Skeletal muscle satellite cell (primary cell): ENCODE results near the gene HIP1R. TPM values are rescaled to one million over a fixed set of nuclear protein-coding genes. Genes with fewer than 3 reads are reported as not detected.
"Not testable (repeated sequence)": the region's sequence is repeated elsewhere in the genome, so short reads cannot be mapped to it uniquely, and the experiment has no call there.

Experiments used
- H3K27me3 ChIP-seq: 2 replicates; pipeline ENCODE4 v1.7.0; 2013; ENCODE audit warnings: low read length; ENCODE audit not compliant: control insufficient read depth, insufficient read depth
- H3K36me3 ChIP-seq: 2 replicates; pipeline ENCODE4 v1.7.0; 2013; ENCODE audit warnings: mild to moderate bottlenecking, control low read depth, low read length; ENCODE audit not compliant: insufficient read depth
- H3K4me1 ChIP-seq: 2 replicates; pipeline ENCODE4 v1.7.0; 2013; ENCODE audit warnings: low read length; ENCODE audit not compliant: control insufficient read depth, insufficient read depth
- H3K4me2 ChIP-seq: 2 replicates; pipeline ENCODE4 v1.7.0; 2013; ENCODE audit warnings: mild to moderate bottlenecking, low read length
- H3K4me3 ChIP-seq: 2 replicates; pipeline ENCODE4 v1.7.0; 2013; ENCODE audit warnings: low read length
- H3K9ac ChIP-seq: 2 replicates; pipeline ENCODE4 v1.7.0; 2013; ENCODE audit warnings: mild to moderate bottlenecking, low read depth, low read length, moderate library complexity
- H3K9me3 ChIP-seq: replicated peaks from 2 replicates; pipeline ENCODE4 v1.7.0; 2013; ENCODE audit warnings: mild to moderate bottlenecking, control low read depth, low read length
- total RNA-seq: library from RNA; depleted of rRNA; stranded (reverse); fragments of >200 nt; gene quantifications from 2 replicates; pipeline ENCODE4 v1.2.3, GENCODE V29; 2012; rRNA removed

The HIP1R gene
- total RNA-seq, result 20.5 and 30.2 TPM in 2 replicates

GRCh38 chr12:122834921-122835749 is at the start of gene HIP1R:
TSS of gene HIP1R (plus strand) at chr12:122835457. CDS start at chr12:122835551, 94 bp downstream.
- Histone ChIP-seq H3K27me3 (no peaks in the 10 kb centered on the region), H3K4me3 (peak within 1 kb of the TSS; percentile 77), H3K4me1 (peaks cover 28% of the 10 kb centered on the region), H3K9ac (peak within 1 kb of the TSS; percentile 75), H3K9me3 (no peaks in the 10 kb centered on the region), H3K36me3 (no peaks in the 10 kb centered on the region), H3K4me2 (peak within 1 kb of the TSS; percentile 95)

- no peak overlapping the region for H3K4me2 ChIP-seq
- H3K9ac ChIP-seq, result no peak overlapping the region
- H3K9me3 ChIP-seq, result no peaks in the 10 kb centered on the region
- no peaks in the 10 kb centered on the region for H3K27me3 ChIP-seq
- no peaks in the 10 kb centered on the region for H3K36me3 ChIP-seq
- no peak overlapping the region for H3K4me3 ChIP-seq
- H3K4me1 ChIP-seq, result peaks cover 14% of the 10 kb centered on the region
These were observed 49.8 kb upstream of the HIP1R start for GRCh38 chr12:122785503-122785902.

- H3K4me1 ChIP-seq, result peaks cover 14% of the 10 kb centered on the region
- no peak overlapping the region for H3K4me2 ChIP-seq
- H3K27me3 ChIP-seq, result no peaks in the 10 kb centered on the region
- H3K4me3 ChIP-seq, result no peak overlapping the region
- no peak overlapping the region for H3K9ac ChIP-seq
- H3K9me3 ChIP-seq, result no peaks in the 10 kb centered on the region
- no peaks in the 10 kb centered on the region for H3K36me3 ChIP-seq
These were observed 46.9 kb upstream of the HIP1R start for GRCh38 chr12:122788387-122788786.

- Histone ChIP-seq H3K4me3 (no peak overlapping the region), H3K4me1 (peaks cover 14% of the 10 kb centered on the region), H3K36me3 (no peaks in the 10 kb centered on the region), H3K9me3 (no peaks in the 10 kb centered on the region), H3K9ac (no peak overlapping the region), H3K27me3 (no peaks in the 10 kb centered on the region), H3K4me2 (no peak overlapping the region)
These were observed 45.6 kb upstream of the HIP1R start for GRCh38 chr12:122789637-122790036.

- H3K9me3 ChIP-seq, result no peaks in the 10 kb centered on the region
- H3K9ac ChIP-seq, result no peak overlapping the region
- no peaks in the 10 kb centered on the region for H3K27me3 ChIP-seq
- H3K36me3 ChIP-seq, result no peaks in the 10 kb centered on the region
- H3K4me3 ChIP-seq, result no peak overlapping the region
- H3K4me2 ChIP-seq, result no peak overlapping the region
- H3K4me1 ChIP-seq, result peaks cover 14% of the 10 kb centered on the region
These were observed 44.7 kb upstream of the HIP1R start for GRCh38 chr12:122790393-122791075.

- no peaks in the 10 kb centered on the region for H3K9me3 ChIP-seq
- no peaks in the 10 kb centered on the region for H3K27me3 ChIP-seq
- H3K4me2 ChIP-seq, result peak overlapping the region; percentile 15
- H3K36me3 ChIP-seq, result no peaks in the 10 kb centered on the region
- H3K4me1 ChIP-seq, result peaks cover 5% of the 10 kb centered on the region
- no peak overlapping the region for H3K9ac ChIP-seq
- H3K4me3 ChIP-seq, result no peak overlapping the region
These were observed 41.6 kb upstream of the HIP1R start for GRCh38 chr12:122793685-122794106.

GRCh38 chr12:122795807-122796206 is 39.5 kb upstream of the HIP1R start:
- no peaks in the 10 kb centered on the region for H3K36me3 ChIP-seq

GRCh38 chr12:122799641-122800243 is 35.5 kb upstream of the HIP1R start:
- no peak overlapping the region for H3K4me3 ChIP-seq
- H3K9ac ChIP-seq, result no peak overlapping the region
- H3K36me3 ChIP-seq, result no peaks in the 10 kb centered on the region
- no peaks in the 10 kb centered on the region for H3K9me3 ChIP-seq
- no peaks in the 10 kb centered on the region for H3K4me1 ChIP-seq
- no peak overlapping the region for H3K4me2 ChIP-seq
- H3K27me3 ChIP-seq, result no peaks in the 10 kb centered on the region

More at GRCh38 chr12:122795807-122796206, 39.5 kb upstream of the HIP1R start:
- Histone ChIP-seq H3K9me3 (no peaks in the 10 kb centered on the region), H3K4me2 (no peak overlapping the region), H3K4me3 (no peak overlapping the region), H3K27me3 (no peaks in the 10 kb centered on the region), H3K4me1 (no peaks in the 10 kb centered on the region), H3K9ac (no peak overlapping the region)

- H3K27me3 ChIP-seq, result no peaks in the 10 kb centered on the region
- no peak overlapping the region for H3K4me2 ChIP-seq
- no peak overlapping the region for H3K9ac ChIP-seq
- H3K9me3 ChIP-seq, result no peaks in the 10 kb centered on the region
- no peaks in the 10 kb centered on the region for H3K4me1 ChIP-seq
- no peaks in the 10 kb centered on the region for H3K36me3 ChIP-seq
- H3K4me3 ChIP-seq, result no peak overlapping the region
These were observed 31.3 kb upstream of the HIP1R start for GRCh38 chr12:122803937-122804336.

GRCh38 chr12:122804957-122805356 is 30.3 kb upstream of the HIP1R start:
- not testable (repeated sequence) for H3K9ac ChIP-seq, H3K9me3 ChIP-seq

GRCh38 chr12:122807651-122808050 is 27.6 kb upstream of the HIP1R start:
- Histone ChIP-seq H3K27me3 (no peaks in the 10 kb centered on the region), H3K36me3 (no peaks in the 10 kb centered on the region), H3K9me3 (no peaks in the 10 kb centered on the region), H3K4me2 (no peak overlapping the region), H3K9ac (no peak overlapping the region), H3K4me3 (no peak overlapping the region), H3K4me1 (peaks cover 3% of the 10 kb centered on the region)

More at GRCh38 chr12:122804957-122805356, 30.3 kb upstream of the HIP1R start:
- H3K4me3 ChIP-seq, H3K27me3 ChIP-seq, H3K4me2 ChIP-seq, H3K36me3 ChIP-seq, H3K4me1 ChIP-seq: not testable (repeated sequence)
